Measurements from ENCODE around the gene BOLL.

- no peak for TF ChIP-seq CTCF (conservative IDR thresholded peaks at IDR 0.05)
- TF ChIP-seq EZH2 (IDR thresholded peaks at IDR 0.05; ENCODE audit: low read depth), result no peak
Observed at GRCh38 chr2:197810016-197810415, 24.9 kb upstream of the BOLL start.

Measured in PC-9 (cell line).